GM21381 (cell line): ENCODE data around the gene PTGER4.
"Not testable (repeated sequence)": the region's sequence is repeated elsewhere in the genome, so short reads cannot be mapped to it uniquely, and the experiment has no call there.

Experiments used
- ATAC-seq: cut with Tn5 transposase; IDR thresholded peaks from one replicate; pipeline ENCODE4 v1.9.1; 2021; ENCODE audit warnings: mild to moderate bottlenecking, moderate library complexity; ENCODE audit not compliant: unreplicated experiment

The PTGER4 gene

DNA sequence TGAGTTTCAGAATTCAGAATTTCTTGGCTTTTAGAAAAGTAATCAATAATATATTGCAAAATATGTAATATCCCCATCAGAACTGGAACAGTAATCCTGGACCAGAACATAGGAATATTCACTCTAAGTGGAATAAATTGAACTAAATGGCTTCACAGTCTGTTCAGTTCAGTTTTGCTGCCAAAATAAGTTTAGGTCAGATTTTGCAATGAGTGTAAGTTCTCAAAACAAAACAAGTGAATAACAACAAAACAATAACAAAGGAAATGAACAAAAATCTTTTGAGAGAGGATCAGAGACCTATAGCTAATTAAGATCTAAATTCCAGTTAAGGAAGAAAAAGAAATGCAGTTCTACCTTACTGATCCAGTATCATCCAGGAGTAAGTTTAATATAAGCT lies 9.3 kb downstream of the PTGER4 start:
- no peak for ATAC-seq

DNA sequence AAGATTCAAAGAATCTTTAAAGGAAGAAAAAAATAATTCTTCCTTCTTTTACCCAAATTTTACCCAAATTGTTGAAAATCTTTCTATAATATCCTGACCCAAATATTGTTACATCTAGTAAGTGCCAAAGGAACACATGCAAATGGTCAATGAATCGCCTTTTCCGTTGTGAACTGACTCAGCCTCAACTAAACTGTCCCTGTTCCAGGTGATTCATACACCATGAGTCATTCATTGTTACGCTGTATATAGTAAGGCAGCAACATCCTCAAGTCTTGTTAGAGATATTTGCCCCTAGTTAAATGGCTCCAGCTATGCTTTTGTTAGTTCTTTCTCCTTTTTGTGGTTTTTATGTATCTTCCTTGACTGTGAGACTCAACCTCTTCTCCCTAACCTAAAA lies 9.7 kb downstream of the PTGER4 start:
- ATAC-seq: peak; percentile 55

- ATAC-seq: no peak
Observed at GRCh38 chr5:40690267-40690666, 10.6 kb downstream of the PTGER4 start.

DNA sequence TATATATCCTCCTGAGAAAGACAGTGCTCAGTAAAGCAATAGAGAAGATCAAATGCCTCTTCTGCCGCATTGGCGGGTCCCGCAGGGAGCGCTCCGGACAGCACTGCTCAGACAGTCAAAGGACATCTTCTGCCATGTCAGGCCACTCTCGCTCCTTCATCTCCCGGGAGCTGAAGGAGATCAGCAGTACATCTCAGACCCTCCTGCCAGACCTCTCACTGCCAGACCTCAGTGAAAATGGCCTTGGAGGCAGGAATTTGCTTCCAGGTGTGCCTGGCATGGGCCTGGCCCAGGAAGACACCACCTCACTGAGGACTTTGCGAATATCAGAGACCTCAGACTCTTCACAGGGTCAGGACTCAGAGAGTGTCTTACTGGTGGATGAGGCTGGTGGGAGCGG lies 12.2 kb downstream of the PTGER4 start:
- no peak for ATAC-seq

DNA sequence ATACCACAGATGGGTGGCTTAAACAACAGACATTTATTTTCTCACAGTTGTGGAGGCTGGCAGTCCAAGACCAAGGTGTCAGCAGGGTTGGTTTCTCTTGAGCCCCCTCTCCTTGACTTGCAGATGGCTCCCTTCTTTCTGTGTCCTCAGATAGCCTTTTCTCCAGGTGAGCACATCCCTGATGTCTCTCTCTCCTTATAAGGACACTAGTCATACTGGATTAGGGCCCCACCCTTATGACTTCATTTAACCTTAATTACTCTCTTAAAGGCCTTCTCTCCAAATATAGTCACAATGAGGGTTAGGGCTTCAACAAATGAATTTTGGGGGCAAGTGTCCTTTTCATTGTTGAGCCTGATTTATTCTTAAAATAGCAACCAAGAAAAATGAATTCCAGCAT lies 14.7 kb downstream of the PTGER4 start:
- ATAC-seq: no peak

DNA sequence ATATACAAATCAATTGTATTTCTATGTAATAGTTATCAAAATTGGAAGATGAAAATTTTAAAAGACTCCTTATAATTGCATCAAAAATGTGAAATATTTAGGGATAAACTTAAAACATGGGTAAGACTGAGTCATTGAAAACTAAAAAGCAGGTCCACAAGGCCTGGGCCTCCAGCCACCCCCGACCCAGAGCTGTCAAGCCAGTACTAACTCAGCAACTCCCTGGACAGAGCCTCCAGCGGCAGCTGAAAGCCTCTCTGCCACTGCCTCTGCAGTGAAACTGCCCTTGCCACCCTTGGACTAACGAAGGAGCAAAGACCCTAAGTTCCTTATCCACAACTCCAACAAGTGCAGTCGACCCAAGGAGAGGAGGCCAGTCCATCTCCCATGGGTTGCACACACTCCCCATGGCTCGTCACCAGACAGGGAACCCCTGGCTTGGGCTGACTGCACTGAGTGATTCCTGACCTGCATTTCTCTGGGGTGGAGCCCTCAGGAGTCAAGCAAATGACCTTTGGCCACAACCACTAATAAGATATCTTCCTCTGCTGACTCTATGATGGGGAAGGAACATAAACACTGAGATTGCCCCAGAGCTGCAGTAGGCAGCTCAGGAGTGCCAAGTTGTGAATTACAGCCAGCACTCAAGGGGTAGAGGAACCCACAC lies 20.5 kb downstream of the PTGER4 start:
- ATAC-seq: no peak

- ATAC-seq: not testable (repeated sequence)
Observed at GRCh38 chr5:40702027-40702426, 22.3 kb downstream of the PTGER4 start.

DNA sequence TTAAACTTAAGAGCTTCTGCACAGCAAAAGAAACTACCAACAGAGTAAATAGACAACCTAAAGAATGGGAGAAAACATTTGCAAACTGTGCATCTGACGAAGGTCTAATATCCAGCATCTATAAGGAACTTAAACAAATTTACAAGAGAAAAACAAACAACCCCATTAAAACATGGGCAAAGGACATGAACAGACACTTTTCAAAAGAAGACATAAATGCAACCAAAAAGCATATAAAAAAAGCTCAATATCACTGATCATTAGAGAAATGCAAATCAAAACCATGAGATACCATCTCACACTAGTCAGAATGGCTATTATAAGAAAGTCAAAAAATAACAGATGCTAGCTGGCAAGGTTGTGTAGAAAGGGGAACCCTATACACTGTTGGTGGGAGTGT lies 25.8 kb downstream of the PTGER4 start:
- ATAC-seq: not testable (repeated sequence)

- not testable (repeated sequence) for ATAC-seq
Observed at GRCh38 chr5:40710575-40710974, 30.9 kb downstream of the PTGER4 start.

- no peak for ATAC-seq
Observed at GRCh38 chr5:40714001-40714400, 34.3 kb downstream of the PTGER4 start.

GRCh38 chr5:40716000-40716399 lies 36.3 kb downstream of the PTGER4 start:
- no peak for ATAC-seq

DNA sequence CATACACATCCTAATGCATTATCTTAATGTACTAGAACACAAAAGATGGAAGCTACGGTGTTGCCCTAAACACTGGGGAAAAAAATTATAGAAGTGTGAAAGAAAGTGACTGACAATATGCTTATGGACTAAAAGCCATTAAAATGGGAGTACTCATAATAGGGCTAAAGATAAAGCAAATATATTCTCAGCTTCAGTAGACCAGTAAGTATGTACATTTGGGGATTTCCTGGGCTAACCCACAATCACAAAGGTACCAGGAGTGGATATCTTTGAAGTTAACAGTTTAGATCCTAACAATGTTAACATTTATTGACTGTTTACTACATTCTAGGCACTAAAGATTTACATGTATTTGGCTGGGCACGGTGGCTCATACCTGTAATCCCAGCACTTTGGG lies 36.9 kb downstream of the PTGER4 start:
- ATAC-seq: no peak

GRCh38 chr5:40717281-40717680 lies 37.6 kb downstream of the PTGER4 start:
- no peak for ATAC-seq

DNA sequence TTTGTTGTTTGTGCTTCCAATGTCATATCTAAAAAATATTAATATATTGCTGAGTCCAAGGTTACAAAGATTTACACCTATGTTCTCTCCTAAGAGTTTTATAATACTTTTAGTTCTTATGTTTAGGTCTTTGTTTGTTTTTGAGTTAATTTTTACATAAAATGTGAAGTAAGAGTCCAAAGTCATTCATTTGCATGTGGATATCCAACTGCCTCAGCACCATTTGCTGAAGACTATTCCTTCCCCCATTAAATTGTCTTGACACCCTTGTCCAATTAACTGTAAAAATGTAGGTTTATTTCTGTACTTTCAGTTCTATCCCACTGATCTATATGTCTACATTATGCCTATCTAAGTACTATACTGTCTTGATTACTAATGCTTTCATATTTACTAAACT lies 40.4 kb downstream of the PTGER4 start:
- no peak for ATAC-seq

DNA sequence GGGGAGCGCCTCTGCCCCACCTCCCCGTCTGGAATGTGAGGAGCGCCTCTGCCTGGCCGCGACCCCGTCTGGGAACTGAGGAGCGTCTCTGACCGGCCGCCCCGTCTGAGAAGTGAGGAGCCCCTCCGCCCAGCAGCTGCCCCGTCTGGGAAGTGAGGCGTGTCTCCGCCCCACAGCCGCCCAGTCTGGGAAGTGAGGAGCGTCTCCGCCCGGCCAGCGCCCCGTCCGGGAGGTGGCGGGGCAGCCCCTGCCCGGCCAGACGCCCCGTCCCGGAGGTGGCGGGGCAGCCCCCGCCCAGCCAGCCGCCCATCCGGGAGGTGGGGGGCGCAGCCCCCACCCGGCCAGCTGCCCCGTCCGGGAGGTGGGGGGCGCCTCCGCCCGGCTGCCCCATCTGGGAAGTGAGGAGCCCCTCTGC lies 42.8 kb downstream of the PTGER4 start:
- ATAC-seq: not testable (repeated sequence)

DNA sequence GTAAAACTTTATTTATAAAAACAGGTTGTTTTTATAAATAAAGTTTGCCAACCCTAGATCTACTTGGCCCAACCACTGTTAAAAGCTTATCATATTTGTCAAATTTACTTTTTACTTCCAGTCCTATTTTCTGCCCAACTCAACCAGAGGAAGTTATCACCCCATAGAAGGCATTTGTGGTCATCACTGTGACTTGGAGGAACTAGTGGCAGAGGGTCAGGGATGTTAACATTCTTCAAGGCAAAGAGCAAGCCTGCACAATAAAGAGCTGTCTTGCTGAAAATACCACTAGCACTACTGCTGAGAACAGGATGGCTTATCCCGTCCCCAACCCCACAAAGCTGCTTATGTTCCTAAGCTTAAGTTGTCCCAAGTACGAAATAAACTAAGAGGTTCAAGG lies 53.7 kb downstream of the PTGER4 start:
- no peak for ATAC-seq

- no peak for ATAC-seq
Observed at GRCh38 chr5:40733879-40734563, 54.3 kb downstream of the PTGER4 start.

GRCh38 chr5:40734986-40735385 lies 55.3 kb downstream of the PTGER4 start:
- no peak for ATAC-seq

DNA sequence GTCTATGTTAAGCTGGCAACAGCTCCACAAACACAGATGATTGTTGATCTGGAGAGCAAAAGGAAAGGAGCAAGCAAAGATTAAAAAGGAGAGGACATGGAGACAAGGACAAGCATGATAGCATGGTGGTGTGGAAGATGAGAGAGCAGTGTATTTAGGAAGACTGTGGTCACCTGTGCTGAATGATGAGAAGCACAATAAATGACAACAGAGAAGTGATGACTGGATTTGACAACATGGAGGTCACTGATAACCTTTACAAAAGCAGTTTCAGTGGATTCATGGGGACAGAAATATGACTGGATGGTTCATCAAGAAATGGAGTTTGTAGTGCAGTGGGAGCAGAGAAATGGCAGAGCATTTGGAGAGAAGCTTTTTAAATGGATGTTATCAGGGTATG lies 55.9 kb downstream of the PTGER4 start:
- no peak for ATAC-seq

DNA sequence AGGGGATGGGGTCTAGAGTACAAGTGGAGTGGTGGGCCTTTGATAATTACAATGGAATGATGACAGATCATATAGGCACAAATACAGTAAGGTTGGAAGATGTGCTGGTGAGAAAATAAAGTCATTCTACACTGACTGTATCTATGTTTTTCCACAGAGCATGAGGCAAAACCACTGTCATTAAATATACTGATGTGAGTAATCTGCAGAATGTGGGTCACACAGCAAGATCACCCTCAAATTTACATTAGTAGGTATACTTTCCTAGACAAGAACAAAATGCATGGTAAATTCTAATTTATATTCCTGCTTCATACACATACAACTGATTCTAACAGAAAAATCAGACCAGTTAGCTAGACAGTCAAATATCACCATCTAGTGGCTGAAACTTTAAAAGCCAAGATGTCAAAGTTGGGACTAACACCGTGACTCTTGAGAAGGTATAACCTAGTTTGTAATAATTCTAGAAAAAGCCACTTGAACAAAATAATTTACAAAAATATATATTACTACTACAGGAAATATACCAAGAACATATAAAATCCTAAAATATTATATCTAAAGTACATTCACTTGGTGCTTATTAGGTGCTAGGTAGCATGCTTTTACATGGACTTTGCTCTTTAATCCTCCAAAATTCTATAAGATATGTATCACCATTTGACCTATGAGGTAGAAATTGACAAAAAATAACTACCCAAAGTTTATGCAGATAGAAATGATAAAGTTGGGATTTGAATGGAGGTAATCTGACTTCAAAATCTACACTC lies 56.6 kb downstream of the PTGER4 start:
- no peak for ATAC-seq

- ATAC-seq: no peak
Observed at GRCh38 chr5:40738502-40738901, 58.8 kb downstream of the PTGER4 start.
